ENCODE results near the gene LRP5.
"Not testable (repeated sequence)": the region's sequence is repeated elsewhere in the genome, so short reads cannot be mapped to it uniquely, and the experiment has no call there.

Gene LRP5

DNA sequence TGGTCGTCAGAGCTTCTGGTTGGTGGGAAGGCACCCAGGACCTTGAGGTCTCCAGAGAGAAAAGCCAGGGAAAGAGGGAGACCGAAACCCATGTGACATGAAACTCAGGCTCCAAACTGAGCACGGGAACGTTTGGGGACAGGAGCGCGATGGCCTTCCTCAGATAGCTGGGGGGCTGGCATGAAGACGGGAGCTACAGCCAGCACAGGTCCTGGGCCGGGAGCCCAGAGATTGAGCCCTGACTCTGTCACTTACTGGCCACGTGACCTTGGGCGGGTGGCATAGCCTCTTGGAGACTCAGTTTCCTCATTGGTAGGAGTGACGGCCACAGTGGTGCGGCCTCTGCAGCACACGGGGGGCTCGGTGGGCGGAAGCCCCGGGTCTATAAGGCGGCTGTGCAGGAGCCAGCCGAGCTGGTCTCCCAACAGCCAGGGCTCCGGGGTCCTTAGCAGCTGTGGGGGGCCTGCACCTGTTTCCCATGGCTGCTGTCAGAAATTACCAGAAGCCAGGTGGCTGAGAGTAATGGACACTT is 111.8 kb downstream of the LRP5 start:
- no peak for DNase-seq

GRCh38 chr11:68424981-68425865 is 112.8 kb downstream of the LRP5 start:
- no peak for DNase-seq

DNA sequence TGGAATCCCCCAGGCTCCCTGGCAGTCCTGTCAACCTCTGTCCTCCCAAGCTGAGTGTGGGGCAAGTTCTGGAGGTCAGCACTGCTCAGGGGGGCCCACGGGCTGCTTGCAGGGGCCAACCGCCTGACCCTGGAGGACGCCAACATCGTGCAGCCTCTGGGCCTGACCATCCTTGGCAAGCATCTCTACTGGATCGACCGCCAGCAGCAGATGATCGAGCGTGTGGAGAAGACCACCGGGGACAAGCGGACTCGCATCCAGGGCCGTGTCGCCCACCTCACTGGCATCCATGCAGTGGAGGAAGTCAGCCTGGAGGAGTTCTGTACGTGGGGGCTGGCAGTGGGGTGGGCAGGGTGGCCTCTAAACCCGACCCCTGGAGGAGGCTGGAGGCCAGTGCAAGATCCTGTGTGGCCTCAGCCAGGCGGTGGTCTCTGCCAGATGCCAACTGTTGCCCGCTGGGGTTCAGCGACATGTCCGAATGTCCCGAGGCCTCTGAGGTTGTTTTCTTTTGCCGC is 113.5 kb downstream of the LRP5 start:
- DNase-seq = no peak

DNA sequence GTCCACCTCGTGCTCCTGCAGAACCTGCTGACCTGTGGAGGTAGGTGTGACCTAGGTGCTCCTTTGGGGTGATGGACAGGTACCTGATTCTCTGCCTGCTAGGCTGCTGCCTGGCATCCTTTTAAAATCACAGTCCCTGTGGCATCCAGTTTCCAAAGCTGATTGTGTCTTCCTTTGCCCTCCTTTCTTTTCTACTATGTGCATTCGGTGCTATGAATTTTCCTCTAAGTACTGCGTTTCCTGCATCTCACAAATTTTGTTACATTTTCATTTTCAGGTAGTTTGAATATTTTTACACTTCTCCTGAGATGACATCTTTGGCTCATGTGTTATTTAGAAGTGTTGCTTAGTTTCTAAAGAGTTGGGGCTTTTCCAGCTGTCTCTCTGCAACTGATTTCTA is 117.3 kb downstream of the LRP5 start:
- DNase-seq = no peak

- no peak for DNase-seq
Measured at GRCh38 chr11:68430384-68430783, 118.0 kb downstream of the LRP5 start.

GRCh38 chr11:68430801-68431200 is 118.4 kb downstream of the LRP5 start:
- DNase-seq = no peak

GRCh38 chr11:68431984-68432645 is 119.7 kb downstream of the LRP5 start:
- no peak for DNase-seq

- no peak for DNase-seq
Measured at GRCh38 chr11:68432874-68433273, 120.5 kb downstream of the LRP5 start.

- DNase-seq = no peak
Measured at GRCh38 chr11:68433541-68433940, 121.2 kb downstream of the LRP5 start.

GRCh38 chr11:68434159-68434558 is 121.8 kb downstream of the LRP5 start:
- not testable (repeated sequence) for DNase-seq

GRCh38 chr11:68436162-68436888 is 123.9 kb downstream of the LRP5 start:
- DNase-seq = no peak

GRCh38 chr11:68436985-68437926 is 124.9 kb downstream of the LRP5 start:
- DNase-seq = no peak

DNA sequence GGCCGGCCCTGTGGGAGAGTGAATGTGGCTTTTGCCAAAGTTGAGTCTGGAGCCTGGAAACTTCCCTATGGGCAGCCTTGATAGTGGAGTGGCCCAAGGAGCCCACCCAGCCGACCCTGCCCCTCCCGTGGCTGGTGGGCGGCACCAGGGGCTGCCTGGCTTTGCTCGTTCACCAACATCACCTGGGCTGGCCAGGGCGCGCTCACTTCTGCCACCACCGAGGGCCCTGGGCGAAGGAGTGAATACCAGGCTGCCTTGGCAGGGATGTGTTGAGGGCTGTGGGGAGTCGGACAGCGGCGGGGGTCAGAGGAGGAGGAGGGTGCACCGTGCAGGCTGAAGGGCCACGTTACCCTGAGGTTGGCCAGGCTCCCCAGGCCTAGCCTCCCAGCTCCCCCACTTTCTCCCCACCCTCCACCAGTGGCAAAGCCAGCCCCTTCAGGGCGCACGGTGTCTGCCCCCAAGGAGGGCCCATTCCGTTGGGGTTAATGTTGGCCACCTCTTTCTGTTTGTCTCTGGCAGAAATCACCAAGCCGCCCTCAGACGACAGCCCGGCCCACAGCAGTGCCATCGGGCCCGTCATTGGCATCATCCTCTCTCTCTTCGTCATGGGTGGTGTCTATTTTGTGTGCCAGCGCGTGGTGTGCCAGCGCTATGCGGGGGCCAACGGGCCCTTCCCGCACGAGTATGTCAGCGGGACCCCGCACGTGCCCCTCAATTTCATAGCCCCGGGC is 125.7 kb downstream of the LRP5 start:
- no peak for DNase-seq

DNA sequence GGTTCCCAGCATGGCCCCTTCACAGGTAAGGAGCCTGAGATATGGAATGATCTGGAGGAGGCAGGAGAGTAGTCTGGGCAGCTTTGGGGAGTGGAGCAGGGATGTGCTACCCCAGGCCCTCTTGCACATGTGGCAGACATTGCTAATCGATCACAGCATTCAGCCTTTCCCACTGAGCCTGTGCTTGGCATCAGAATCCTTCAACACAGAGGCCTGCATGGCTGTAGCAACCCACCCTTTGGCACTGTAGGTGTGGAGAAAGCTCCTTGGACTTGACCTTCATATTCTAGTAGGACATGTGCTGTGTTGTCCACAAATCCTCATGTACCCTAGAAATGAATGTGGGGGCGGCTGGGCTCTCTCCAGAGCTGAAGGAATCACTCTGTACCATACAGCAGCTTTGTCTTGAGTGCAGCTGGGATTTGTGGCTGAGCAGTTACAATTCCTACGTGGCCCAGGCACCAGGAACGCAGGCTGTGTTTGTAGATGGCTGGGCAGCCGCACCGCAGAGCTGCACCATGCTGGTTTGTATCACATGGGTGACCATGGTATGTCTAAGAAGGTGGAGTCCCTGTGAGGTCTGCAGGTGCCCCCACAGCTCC is 126.4 kb downstream of the LRP5 start:
- DNase-seq = no peak

DNA sequence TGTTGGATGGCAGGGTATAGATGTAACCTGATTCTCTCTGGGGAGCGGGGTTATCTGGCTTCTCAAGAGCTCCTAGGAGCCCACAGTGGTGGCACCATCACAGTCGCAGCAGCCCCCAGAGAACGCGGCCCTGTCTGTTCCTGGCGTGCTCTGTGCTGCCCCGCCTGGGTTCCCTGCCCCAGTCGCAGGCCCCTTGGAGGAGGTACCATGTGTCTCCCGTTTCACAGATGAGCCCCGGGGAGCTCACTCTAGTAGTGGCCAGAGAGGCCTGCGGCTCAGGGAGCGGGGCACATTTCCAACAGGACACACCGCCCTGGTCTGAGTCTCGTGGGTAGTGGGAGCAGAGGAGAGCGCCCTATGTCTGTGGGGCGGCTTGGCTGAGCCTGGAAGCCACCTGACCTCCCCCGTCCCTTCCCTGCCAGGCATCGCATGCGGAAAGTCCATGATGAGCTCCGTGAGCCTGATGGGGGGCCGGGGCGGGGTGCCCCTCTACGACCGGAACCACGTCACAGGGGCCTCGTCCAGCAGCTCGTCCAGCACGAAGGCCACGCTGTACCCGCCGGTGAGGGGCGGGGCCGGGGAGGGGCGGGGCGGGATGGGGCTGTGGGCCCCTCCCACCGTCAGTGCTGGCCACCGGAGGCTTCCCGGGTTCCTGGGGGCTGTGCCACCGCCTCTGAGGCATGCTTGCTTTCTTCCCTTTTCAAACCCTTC is 127.1 kb downstream of the LRP5 start:
- DNase-seq = no peak

DNA sequence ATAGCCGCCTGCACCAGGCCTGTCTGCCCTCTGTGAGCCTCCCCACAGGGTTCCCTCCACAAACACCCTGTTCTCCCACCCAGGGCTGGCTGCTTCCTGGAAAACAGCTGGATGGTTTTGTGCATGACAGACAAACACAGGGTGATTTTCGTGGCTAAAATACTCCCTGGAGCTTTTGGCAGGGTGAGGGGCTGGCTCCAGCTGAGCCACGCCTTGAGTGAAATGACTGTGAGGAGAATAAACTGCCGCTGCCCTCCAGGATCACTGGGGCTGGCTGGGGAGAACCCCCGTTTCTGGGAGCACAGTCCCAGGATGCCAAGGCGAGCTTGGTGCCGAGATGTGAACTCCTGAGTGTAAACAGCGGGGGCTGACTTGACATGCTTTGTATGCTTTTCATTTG is 127.8 kb downstream of the LRP5 start:
- DNase-seq = no peak

GRCh38 chr11:68441466-68442230 is 129.3 kb downstream of the LRP5 start:
- DNase-seq = no peak

GRCh38 chr11:68442433-68442832 is 130.0 kb downstream of the LRP5 start:
- no peak for DNase-seq

DNA sequence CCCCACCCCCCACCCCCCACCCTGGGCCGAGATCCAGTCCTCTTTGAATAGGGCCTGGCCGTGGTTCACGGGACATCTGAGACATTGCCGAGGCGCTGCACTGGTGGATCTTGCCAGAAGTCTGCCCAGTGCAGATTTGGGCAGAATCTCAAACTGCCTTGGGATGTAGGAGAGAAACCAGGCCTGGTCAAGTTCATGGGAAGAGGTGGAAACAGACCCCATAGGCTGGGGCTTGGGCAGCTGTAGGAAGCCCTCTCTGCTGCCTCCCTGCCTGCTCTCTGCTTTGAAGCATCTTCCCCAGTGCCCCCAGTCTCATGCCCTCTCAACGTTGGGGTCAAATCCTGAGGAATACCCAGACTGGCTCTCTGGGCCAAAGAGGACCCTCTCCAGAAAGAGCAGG is 132.2 kb downstream of the LRP5 start:
- DNase-seq = peak in 1 of 14 donors; percentile 6
